DND-41 (cell line): ENCODE results near the gene ACAD10.

ENCODE experiments used
- ATAC-seq: fragments of 200-7000 bp; cut with Tn5 transposase; 3 replicates; pipeline ENCODE4 v1.9.1; 2021; ENCODE audit warnings: low read depth; ENCODE audit not compliant: insufficient read depth
- DNase-seq: peaks from one replicate; pipeline ENCODE4 v3.0.0-alpha.2; 2020
- H2AFZ ChIP-seq: 2 replicates; pipeline ENCODE4 v1.6.0; 2012; ENCODE audit warnings: low read depth, low read length
- H3K27ac ChIP-seq: 2 replicates; pipeline ENCODE4 v1.5.1; 2012; ENCODE audit warnings: low read length, inconsistent platforms
- H3K27me3 ChIP-seq: fragments of 200-600 bp; sonication (generic); 2 replicates; pipeline ENCODE4 v1.6.0; 2012; ENCODE audit warnings: low read length, mild to moderate bottlenecking, inconsistent platforms; ENCODE audit not compliant: insufficient read depth, poor library complexity
- H3K36me3 ChIP-seq: 2 replicates; pipeline ENCODE4 v1.5.1; 2012; ENCODE audit warnings: low read length, inconsistent platforms; ENCODE audit not compliant: insufficient read depth
- H3K4me1 ChIP-seq: 2 replicates; pipeline ENCODE4 v1.5.1; 2012; ENCODE audit warnings: mild to moderate bottlenecking, low read length; ENCODE audit not compliant: insufficient read depth
- H3K4me2 ChIP-seq: 2 replicates; pipeline ENCODE4 v1.6.0; 2012; ENCODE audit warnings: mild to moderate bottlenecking, moderate library complexity, low read length, inconsistent platforms; ENCODE audit not compliant: insufficient read depth
- H3K4me3 ChIP-seq, 2 experiments: fragments of 200-600 bp in 1 of 2; shearing (Covaris generic) in 1 of 2; 2 replicates each; pipeline ENCODE4 v1.5.1; 2012 to 2016; ENCODE audit warnings: inconsistent platforms in 2 of 2, low read length in 2 of 2, mild to moderate bottlenecking in 2 of 2, low read depth in 1 of 2, moderate library complexity in 1 of 2
- H3K79me2 ChIP-seq: 2 replicates; pipeline ENCODE4 v1.6.0; 2012; ENCODE audit warnings: low read length, inconsistent platforms; ENCODE audit not compliant: insufficient read depth
- H3K9ac ChIP-seq: 2 replicates; pipeline ENCODE4 v1.6.0; 2012; ENCODE audit warnings: low read depth, mild to moderate bottlenecking, inconsistent platforms, low read length, moderate library complexity
- H3K9me3 ChIP-seq: 2 replicates; pipeline ENCODE4 v1.5.1; 2012; ENCODE audit warnings: low read length, moderate library complexity, mild to moderate bottlenecking, inconsistent platforms; ENCODE audit not compliant: insufficient read depth, severe bottlenecking
- H4K20me1 ChIP-seq: 2 replicates; pipeline ENCODE4 v1.6.0; 2012; ENCODE audit warnings: low read length; ENCODE audit not compliant: insufficient read depth
- CTCF ChIP-seq: IDR thresholded peaks from 2 replicates; pipeline ENCODE4 v1.5.1; 2012; ENCODE audit warnings: borderline replicate concordance, low read length, moderate library complexity, mild to moderate bottlenecking; ENCODE audit not compliant: poor library complexity, severe bottlenecking; ENCODE audit errors: extremely low read depth
- EZH2 ChIP-seq: IDR thresholded peaks from 3 replicates; pipeline ENCODE4 v1.6.1; 2012; ENCODE audit warnings: borderline replicate concordance, low read depth, mild to moderate bottlenecking, moderate library complexity, low read length, inconsistent platforms; ENCODE audit not compliant: severe bottlenecking

Gene ACAD10

GRCh38 chr12:111753144-111753881 lies 67.5 kb downstream of the ACAD10 start:
- ATAC-seq (no peak), DNase-seq (no peak)
- no peak overlapping the region for H3K9ac ChIP-seq
- TF ChIP-seq CTCF, result peak; percentile 71
- TF ChIP-seq EZH2, result no peak
- H3K4me1 ChIP-seq, result peaks cover 21% of the 10 kb centered on the region
- H3K4me3 ChIP-seq, result no peak overlapping the region
- peaks cover 18% of the 10 kb centered on the region for H3K36me3 ChIP-seq
- H3K27ac ChIP-seq, result no peak overlapping the region
- H3K79me2 ChIP-seq, result no peaks in the 10 kb centered on the region
- no peaks in the 10 kb centered on the region for H3K9me3 ChIP-seq
- no peak overlapping the region for H3K4me2 ChIP-seq
- H3K27me3 ChIP-seq, result no peaks in the 10 kb centered on the region
- peaks cover 3% of the 10 kb centered on the region; the same call in 1 of the 2 replicates for H4K20me1 ChIP-seq
- no peak overlapping the region for H2AFZ ChIP-seq

- Histone ChIP-seq H3K4me2 (no peak overlapping the region), H3K9me3 (no peaks in the 10 kb centered on the region), H3K9ac (no peak overlapping the region), H3K27me3 (no peaks in the 10 kb centered on the region), H3K36me3 (peaks cover 6% of the 10 kb centered on the region; the same call in 1 of the 2 replicates), H3K4me1 (peaks cover 35% of the 10 kb centered on the region), H3K79me2 (no peaks in the 10 kb centered on the region), H3K4me3 (no peak overlapping the region), H2AFZ (no peak overlapping the region), H3K27ac (no peak overlapping the region), H4K20me1 (peaks cover 3% of the 10 kb centered on the region; the same call in 1 of the 2 replicates)
- TF ChIP-seq EZH2 (no peak), CTCF (no peak)
- no peak for ATAC-seq
- DNase-seq, result no peak
Measured at GRCh38 chr12:111754671-111755070, 68.8 kb downstream of the ACAD10 start.

- DNase-seq (no peak), ATAC-seq (no peak)
- Histone ChIP-seq H3K27ac (0 out of 2 replicates have a peak overlapping the region, but pooled peaks have one; percentile 10), H3K9ac (no peak overlapping the region), H3K4me2 (no peak overlapping the region), H3K79me2 (no peaks in the 10 kb centered on the region), H4K20me1 (peaks cover 3% of the 10 kb centered on the region; the same call in 1 of the 2 replicates), H3K36me3 (peaks cover 6% of the 10 kb centered on the region; the same call in 1 of the 2 replicates), H3K9me3 (no peaks in the 10 kb centered on the region), H3K4me3 (no peak overlapping the region), H3K4me1 (peaks cover 39% of the 10 kb centered on the region), H3K27me3 (no peaks in the 10 kb centered on the region), H2AFZ (no peak overlapping the region)
- TF ChIP-seq CTCF, result no peak
- no peak for TF ChIP-seq EZH2
Measured at GRCh38 chr12:111756196-111756595, 70.3 kb downstream of the ACAD10 start.
